GM12872 (cell line): ENCODE results near the gene MTA1.

Experiments used
- CTCF ChIP-seq: IDR thresholded peaks from 3 replicates; pipeline ENCODE4 v1.5.1; 2011; ENCODE audit warnings: low read depth, mild to moderate bottlenecking, low read length, moderate library complexity; ENCODE audit not compliant: insufficient read depth

MTA1 gene

DNA sequence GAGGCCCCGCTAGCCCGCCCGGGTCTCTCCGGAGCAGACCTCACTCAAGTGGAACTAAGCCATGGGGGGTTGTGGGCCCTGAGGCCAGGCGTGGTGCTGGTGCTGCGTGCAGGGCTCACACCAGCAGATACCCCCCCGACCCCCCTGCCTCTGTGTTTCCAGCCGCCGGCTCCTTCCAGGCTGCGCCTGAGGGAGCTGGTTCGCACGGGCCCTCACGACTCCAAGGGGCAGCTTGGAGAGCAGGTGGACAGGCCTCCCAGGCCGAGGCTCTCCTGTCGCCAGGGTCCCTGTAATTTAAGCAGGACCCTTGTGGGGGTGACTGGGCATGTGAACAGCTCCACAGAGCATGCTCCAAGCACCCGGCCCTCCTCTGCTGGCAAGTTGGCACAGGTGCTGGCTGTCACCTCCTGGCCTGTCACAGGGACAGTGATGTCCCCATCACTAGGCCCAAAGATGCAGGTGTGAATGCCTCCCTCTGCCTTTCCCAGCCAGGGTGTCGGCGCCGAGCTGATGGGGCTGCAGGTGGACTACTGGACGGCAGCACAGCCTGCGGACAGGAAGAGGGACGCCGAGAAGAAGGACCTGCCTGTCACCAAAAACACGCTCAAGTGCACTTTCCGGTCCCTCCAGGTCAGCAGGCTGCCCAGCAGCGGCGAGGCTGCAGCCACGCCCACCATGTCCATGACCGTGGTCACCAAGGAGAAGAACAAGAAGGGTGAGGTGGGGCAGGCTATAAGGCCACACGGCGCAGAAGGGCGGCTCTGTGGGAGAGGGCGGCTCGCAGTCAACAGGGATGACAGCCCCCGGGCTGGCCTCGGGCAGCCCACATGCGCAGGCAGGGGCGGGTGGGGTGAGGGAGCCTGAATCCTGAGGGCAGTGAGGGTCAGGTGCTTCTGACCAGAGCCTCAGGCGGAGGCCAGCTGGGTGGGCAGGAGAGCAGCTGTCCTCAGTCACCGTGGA is 27.2 kb upstream of the MTA1 start:
- TF ChIP-seq CTCF: no peak

DNA sequence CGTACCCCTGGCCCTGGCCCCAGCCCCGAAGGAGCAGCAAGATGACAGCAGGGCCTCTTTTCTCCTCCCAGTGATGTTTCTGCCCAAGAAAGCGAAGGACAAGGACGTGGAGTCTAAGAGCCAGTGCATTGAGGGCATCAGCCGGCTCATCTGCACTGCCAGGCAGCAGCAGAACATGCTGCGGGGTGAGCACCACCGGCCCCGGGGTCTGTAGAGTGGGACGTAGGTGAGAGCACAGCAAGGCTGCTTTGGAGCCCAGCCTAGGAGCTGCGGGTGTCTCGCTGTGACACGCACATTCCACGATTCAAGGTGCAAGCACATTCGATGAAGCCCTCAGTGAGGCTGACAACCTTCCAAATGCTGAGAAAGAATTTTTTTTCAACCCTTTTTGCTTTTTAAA is 26.5 kb upstream of the MTA1 start:
- TF ChIP-seq CTCF: no peak

DNA sequence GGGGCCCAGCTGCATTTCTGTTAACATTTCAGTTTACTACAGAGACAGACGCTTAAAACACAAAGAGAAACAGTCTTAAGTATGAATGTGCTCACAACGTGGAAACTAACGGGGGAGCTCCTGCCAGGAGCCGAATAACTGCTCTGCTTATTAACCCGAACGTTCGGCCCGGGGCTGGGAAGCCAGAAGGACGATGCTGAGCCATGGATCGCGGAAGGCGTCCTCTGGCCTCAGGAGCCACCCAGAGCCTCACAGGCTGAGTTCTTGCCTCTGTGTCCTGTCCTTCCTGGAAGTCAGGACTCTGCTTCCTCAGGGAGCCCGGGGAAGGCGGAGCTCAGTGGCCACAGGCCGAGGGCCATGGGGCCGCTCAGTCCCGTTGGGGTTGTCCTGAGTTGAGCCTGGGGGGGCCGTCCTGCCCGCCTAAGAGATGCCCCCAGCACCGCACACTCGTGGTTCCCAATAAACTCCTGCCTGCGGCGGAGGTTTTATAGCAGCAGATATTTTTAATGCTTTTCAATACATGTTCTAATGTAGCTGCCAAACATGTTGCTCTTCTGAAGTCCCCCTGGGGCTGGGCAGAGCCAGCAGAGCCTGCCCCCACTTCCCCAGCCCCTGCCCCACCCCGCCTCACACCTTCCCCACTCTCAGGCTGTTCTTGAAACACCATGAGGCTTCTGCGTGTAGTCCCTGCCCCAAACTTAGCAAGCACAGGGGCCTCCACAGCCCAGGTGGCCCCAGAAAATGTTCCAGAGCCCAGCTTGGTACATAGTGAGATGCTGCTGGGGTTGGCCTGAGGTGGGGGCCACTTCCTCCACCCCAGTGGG is 24.7 kb upstream of the MTA1 start:
- no peak for TF ChIP-seq CTCF

DNA sequence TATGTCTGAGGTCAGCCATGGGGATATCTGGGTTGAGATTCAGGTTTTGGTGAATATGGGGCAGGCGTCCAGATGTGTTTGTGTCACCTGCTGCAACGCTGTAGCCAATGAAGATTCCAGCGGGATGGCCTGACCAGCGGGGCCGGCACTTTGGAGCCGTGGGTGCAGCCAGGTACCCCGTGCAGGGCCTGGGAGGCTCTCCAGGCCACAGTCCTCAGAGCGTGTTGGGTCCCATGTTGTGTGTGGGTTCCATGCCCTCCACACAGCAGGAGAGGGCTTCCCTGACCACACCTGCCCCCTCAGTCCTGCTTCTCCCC is 24.1 kb upstream of the MTA1 start:
- no peak for TF ChIP-seq CTCF

DNA sequence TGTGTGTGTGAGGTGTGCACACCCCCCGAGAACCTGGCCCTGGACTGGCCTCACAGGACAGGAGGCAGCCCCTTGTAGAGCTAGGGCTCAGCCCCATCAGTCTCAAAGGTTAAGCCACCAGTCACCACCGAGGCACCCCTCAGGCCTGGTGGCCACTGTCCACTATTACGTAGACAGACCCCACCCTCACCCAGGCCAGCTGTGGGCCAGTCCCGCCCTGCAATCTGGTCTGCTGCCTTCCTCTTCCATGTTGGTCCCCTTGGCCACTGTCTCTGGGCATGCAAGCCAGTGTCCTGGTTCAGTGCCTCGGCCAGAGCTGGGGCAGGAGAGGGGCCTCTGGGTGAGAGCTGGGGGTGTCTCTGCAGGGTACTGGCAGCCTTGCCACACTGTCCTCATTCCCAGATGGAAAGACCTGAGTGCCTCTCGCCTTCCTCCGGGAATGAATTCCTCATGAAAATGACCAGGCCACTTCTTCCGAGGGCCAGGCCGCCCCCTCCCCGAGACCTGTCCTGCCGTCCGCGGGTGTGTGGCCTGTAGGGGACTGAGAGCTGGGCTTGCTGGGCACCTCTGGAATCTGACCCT is 22.2 kb upstream of the MTA1 start:
- TF ChIP-seq CTCF: no peak

GRCh38 chr14:105398044-105398725 is 21.4 kb upstream of the MTA1 start, which contains the start of gene TEX22:
TSS of gene TEX22 (plus strand) at chr14:105398538. CDS start at chr14:105399341, 803 bp downstream.
- peak; percentile 29; the same call in 2 of the 3 replicates for TF ChIP-seq CTCF
